ENCODE results near the gene KIAA1671.

KIAA1671 gene

GRCh38 chr22:24977370-24978221 is 25.1 kb downstream of the KIAA1671 start:
- in situ Hi-C loops (cut with MboI; ENCODE audit: low sequenced_read_pairs): no loop called here

DNA sequence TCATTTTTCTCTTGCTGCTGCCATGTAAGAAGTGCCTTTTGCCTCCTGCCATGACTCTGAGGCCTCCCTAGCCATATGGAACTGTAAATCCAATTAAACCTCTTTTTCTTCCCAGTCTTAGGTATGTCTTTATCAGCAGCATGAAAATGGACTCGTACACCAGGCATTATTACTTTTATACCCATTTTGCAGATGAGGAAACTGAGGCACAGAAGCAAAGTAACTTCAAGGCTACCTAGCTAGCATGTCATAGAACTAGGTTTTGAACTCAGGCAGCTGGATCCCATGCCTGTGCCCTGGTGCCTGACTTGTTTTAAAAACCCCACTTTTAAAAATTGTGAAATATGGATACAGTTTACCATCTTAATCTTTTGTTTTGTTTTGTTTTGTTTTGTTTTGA is 25.8 kb downstream of the KIAA1671 start:
- in situ Hi-C loops (cut with MboI; ENCODE audit: low sequenced_read_pairs): no loop called here

- in situ Hi-C loops (cut with MboI; ENCODE audit: low sequenced_read_pairs): no loop called here
Measured at GRCh38 chr22:24981066-24981465, 28.6 kb downstream of the KIAA1671 start.

DNA sequence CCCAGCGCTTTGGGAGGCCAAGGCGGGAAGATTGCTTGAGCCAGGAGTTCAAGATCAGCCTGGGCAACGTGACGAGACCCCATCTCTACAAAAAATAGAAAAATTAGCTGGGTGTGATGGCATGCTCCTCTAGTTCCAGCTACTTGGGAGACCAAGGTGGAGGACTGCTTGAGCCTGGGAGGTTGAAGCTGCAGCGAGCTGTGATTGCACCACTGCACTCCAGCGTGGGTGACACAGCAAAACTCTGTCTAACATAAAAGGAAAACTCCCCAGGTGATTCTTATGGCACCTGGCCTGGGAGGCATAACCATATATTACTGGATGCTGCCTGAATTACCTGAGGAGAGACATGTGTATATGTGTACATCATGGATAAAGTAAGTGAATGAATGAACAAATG is 29.1 kb downstream of the KIAA1671 start:
- in situ Hi-C loops (cut with MboI; ENCODE audit: low sequenced_read_pairs): no loop called here

DNA sequence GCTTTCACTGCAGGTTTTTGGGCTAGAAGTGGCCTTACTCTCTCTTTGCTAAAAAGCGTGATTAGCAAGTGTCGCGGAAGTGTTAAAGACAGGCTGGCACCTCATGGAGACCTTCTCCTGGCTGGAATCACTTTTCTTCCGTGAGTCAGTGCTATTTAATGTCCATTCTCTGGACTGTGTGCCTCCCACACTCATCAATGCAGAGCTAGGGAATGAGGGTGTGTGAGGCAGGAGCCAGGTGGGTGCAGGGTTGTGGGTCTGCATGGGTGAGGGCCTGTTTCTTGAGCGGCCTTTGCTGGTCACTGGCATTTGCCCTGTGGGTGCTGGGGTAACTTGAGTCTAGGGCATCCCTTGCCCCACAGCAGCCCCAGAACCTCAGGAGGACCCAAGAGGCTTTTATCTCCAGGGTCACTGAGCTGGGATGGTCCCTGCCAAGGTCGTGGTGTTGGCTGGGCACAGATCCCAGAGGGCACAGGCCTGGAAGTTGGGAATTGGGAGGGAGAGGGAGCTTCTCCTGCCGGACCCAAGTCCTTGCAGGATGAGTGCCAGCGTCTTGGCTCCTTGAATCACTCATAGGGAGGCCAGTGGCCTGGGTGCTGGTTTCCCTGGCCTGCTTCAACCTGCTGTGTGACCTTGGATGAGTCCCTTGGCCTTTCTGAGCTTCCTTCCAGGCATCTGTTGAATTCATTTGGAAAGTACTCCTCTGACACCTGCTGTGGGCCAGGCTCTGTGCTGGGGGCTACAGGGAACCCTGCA is 30.0 kb downstream of the KIAA1671 start:
- in situ Hi-C loops (cut with MboI; ENCODE audit: low sequenced_read_pairs): no loop called here

- in situ Hi-C loops (cut with MboI; ENCODE audit: low sequenced_read_pairs): no loop called here
Measured at GRCh38 chr22:24983151-24983550, 30.6 kb downstream of the KIAA1671 start.

DNA sequence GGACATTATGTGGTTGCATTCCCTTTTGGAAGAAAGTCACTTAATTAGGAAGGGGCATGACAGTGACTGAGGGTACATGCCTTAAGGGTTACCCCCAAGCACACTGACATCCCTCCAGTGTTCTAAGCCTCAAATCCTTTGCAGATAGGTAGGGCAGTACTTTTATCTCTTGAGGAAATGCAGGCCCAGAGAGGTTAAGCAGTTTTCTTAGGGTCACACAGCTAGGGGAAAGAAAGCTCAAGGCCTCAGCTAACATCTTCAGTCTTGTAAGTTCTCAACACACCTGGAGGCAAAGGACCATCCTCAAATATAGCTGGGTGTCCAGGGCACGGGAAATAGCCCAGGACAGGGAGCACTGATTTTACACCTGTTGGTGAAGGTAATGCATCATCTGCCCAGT is 31.6 kb downstream of the KIAA1671 start:
- in situ Hi-C loops (cut with MboI; ENCODE audit: low sequenced_read_pairs): no loop called here

DNA sequence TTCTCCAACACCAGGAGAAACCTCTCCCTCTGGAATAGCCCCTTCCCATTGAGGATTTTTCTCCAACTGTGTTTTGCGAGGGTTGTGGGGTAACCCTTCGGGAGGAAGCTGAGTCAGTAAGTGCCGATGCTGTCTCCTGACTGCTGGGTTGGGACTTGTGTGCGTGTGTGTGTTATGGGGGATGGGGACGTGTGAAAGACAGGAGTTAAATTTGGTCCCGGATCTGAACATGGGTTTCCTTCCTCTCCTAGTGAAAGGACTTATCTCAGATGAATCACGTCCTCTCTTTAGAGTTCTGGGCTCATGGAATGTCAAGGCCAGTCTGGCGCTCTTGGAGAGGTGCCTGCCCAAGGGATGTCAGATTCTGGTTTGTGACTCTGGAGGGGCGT is 33.3 kb downstream of the KIAA1671 start:
- in situ Hi-C loops (cut with MboI; ENCODE audit: low sequenced_read_pairs): no loop called here

DNA sequence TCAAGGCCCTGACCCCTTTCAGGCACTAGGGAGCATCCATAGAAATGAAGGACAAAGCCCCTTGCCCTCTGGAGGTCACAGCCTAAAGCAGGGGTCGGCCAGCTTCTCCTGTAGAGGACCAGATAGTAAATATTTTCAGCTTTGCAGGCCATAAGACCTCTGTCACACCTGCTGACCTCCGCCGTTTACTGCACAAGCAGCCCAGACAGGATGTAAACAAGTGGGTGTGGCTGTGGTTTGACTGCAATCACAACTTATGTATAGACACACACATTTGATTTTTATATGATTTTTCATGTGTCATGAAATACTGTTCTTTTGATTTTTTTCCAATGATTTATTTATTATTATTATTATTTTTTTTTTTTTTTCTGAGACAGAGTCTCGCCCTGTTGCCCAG is 34.3 kb downstream of the KIAA1671 start:
- in situ Hi-C loops (cut with MboI; ENCODE audit: low sequenced_read_pairs): no loop called here

- in situ Hi-C loops (cut with MboI; ENCODE audit: low sequenced_read_pairs): no loop called here
Measured at GRCh38 chr22:24989135-24989534, 36.6 kb downstream of the KIAA1671 start.

DNA sequence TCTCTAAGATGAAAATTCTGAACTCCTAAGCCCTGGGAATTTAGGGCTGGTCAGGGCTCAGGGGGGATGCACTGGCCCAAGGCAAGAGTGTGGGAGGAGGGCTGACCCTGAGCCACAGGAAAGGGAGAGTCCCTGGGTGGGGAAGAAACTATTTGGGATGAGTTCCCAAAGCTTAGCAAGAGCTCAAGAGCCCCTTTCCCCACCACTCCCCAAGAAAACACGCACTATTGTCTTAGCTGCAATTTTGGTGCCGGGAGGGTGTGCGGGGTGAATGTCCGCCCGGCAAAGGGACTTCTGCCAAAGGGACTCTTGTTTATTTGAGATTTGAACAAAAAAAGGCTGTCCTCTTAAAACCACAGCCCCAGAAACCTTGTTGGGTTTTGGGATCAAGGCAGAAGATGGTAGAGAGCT is 37.0 kb downstream of the KIAA1671 start:
- in situ Hi-C loops (cut with MboI; ENCODE audit: low sequenced_read_pairs): no loop called here

GRCh38 chr22:24990344-24990905 is 37.9 kb downstream of the KIAA1671 start:
- in situ Hi-C loops (cut with MboI; ENCODE audit: low sequenced_read_pairs): no loop called here

- in situ Hi-C loops (cut with MboI; ENCODE audit: low sequenced_read_pairs): no loop called here
Measured at GRCh38 chr22:24992946-24993345, 40.4 kb downstream of the KIAA1671 start.

- in situ Hi-C loops (cut with MboI; ENCODE audit: low sequenced_read_pairs): no loop called here
Measured at GRCh38 chr22:24994070-24994763, 41.7 kb downstream of the KIAA1671 start.

DNA sequence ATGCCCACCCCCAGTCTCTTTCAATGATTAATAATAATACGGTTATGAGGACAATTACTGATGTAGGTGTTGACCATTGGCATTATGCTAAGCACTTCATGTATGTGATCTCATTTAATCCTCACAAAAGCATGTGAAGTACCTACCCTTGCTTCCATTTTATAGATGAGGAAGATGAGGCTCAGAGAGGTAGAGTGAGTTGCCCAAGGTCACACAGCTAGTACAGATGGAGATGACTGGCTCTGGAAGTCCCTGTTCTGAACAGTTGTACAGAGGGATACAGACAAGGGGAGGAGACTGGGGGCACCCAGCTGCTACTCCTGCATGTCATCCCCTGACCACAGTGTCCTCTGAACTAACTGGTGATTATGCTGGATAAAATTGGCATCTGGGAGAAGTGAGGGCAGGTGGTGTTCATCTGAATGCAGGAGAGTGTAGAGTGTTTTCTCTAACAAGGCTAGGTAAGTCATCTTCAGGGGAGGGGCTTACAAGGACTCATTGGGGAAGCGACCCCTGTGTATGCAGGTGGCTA is 43.2 kb downstream of the KIAA1671 start:
- in situ Hi-C loops (cut with MboI; ENCODE audit: low sequenced_read_pairs): no loop called here

DNA sequence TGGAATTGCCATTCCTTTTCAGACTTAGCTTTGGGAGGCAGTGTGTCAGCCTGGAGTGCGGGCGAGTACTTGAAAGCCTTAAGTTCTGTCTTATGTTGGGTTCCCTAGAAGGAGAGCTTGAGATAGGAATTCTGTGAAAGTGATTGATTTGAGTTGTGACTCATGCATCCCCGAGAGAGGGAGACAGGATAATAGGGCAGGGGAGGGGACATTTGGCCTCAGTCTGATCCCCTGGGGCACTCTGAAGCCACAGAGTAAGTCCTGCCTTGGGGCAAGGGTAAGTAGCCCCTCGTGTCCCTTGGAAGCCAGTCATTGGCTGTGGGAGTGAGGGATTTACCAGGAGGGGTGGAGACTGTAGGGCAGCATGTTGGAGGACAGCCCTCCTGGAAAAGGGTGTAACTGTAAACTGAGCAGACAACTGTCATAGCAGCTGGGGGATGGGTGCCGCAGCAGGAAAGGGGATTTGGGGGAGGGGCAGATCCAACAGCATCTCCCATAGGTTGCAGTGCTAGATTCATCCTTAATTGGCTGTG is 44.0 kb downstream of the KIAA1671 start:
- in situ Hi-C loops (cut with MboI; ENCODE audit: low sequenced_read_pairs): no loop called here

DNA sequence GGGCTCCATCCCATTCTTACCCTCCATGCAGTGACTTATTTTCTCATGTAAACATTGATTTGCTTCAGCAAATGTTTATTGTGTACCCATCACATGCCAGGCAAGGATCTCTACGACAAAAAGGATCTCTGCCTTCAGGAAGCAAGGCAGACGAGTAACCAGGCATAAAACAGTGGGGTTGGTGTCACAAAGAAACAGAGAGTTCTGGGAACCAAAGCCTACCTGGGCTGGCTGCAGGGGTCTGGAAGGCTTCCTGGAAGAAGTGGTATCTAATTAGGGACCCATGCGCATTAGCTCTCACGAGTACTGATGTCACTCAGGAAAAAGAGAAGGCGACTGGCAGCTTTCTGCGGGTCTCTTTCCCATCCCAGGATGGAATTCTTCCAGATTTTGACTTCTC is 44.5 kb downstream of the KIAA1671 start:
- in situ Hi-C loops (cut with MboI; ENCODE audit: low sequenced_read_pairs): no loop called here

GRCh38 chr22:25000686-25001085 is 48.2 kb downstream of the KIAA1671 start:
- in situ Hi-C loops (cut with MboI; ENCODE audit: low sequenced_read_pairs): no loop called here

DNA sequence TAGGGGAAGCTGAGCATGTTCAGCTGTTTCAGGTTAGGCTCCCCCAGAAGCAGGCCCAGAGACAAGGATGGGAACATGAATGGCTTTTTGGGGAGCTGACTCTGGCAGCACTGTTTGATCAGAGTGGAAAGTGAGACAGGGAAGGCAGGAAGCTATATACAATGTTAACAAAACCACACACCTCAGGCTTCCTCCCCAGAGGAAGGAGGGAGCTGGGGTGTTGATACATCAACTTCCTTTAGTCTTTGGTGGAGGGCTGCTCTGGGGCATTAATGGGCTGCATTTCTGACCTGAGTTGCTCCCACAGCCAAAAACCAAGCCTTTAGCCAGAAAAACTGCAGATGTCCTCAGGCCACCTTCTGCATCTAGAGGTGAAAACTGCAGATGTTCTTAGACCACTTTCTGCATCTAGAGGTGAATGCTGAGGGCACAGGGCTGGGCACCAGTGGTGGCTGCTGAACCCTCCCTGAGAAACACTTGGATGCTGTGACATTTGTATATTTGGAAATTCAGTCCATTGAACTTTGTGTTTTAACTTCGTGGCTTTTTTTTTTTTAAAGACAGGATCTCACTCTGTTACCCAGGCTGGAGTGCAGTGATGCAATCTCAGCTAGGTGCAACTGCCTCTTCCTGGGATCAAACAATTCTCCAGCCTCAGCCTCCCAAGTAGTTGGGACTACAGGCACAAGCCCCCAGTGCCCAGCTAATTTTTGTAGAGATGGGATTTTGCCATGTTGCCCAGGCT is 49.9 kb downstream of the KIAA1671 start:
- in situ Hi-C loops (cut with MboI; ENCODE audit: low sequenced_read_pairs): no loop called here

GRCh38 chr22:25006354-25006753 is 53.8 kb downstream of the KIAA1671 start:
- in situ Hi-C loops (cut with MboI; ENCODE audit: low sequenced_read_pairs): no loop called here

All from hTERT RPE-1 (cell line).